ENCODE results near the gene SIRT1.

SIRT1 gene

GRCh38 chr10:67849331-67850011 lies 35.0 kb upstream of the SIRT1 start:
- Histone ChIP-seq H3K4me2 (peak overlapping the region; percentile 94), H3K9me3 (no peaks in the 10 kb centered on the region), H3K4me1 (peaks cover 11% of the 10 kb centered on the region), H3K9ac (peak overlapping the region; percentile 91), H4K20me1 (no peaks in the 10 kb centered on the region), H3K27me3 (no peaks in the 10 kb centered on the region), H3K36me3 (no peaks in the 10 kb centered on the region), H3K4me3 (peak overlapping the region; percentile 76), H3K27ac (peak overlapping the region; percentile 91)
- no peak for TF ChIP-seq Cebpa-rat (IDR thresholded peaks at IDR 0.05)

- H3K4me2 ChIP-seq: no peak overlapping the region
- no peak overlapping the region for H3K9ac ChIP-seq
- no peaks in the 10 kb centered on the region for H3K27me3 ChIP-seq
- H3K9me3 ChIP-seq: no peaks in the 10 kb centered on the region
- H3K36me3 ChIP-seq: no peaks in the 10 kb centered on the region
- H3K4me3 ChIP-seq: no peak overlapping the region
- peaks cover 11% of the 10 kb centered on the region for H3K4me1 ChIP-seq
- TF ChIP-seq Cebpa-rat (IDR thresholded peaks at IDR 0.05): no peak
- no peaks in the 10 kb centered on the region for H4K20me1 ChIP-seq
- no peak overlapping the region for H3K27ac ChIP-seq
Observed at GRCh38 chr10:67851186-67851585, 33.3 kb upstream of the SIRT1 start.

GRCh38 chr10:67852761-67853160 lies 31.7 kb upstream of the SIRT1 start:
- no peak for TF ChIP-seq Cebpa-rat (IDR thresholded peaks at IDR 0.05)
- no peak overlapping the region for H3K4me3 ChIP-seq
- H3K27ac ChIP-seq: no peak overlapping the region
- no peaks in the 10 kb centered on the region for H3K9me3 ChIP-seq
- H3K4me1 ChIP-seq: peaks cover 11% of the 10 kb centered on the region
- no peak overlapping the region for H3K4me2 ChIP-seq
- no peaks in the 10 kb centered on the region for H3K36me3 ChIP-seq
- no peak overlapping the region for H3K9ac ChIP-seq
- no peaks in the 10 kb centered on the region for H4K20me1 ChIP-seq
- H3K27me3 ChIP-seq: no peaks in the 10 kb centered on the region

- H3K4me3 ChIP-seq: no peak overlapping the region
- H4K20me1 ChIP-seq: no peaks in the 10 kb centered on the region
- H3K9me3 ChIP-seq: no peaks in the 10 kb centered on the region
- H3K4me2 ChIP-seq: no peak overlapping the region
- H3K9ac ChIP-seq: no peak overlapping the region
- peaks cover 11% of the 10 kb centered on the region for H3K4me1 ChIP-seq
- no peaks in the 10 kb centered on the region for H3K27me3 ChIP-seq
- H3K27ac ChIP-seq: no peak overlapping the region
- no peaks in the 10 kb centered on the region for H3K36me3 ChIP-seq
- no peak for TF ChIP-seq Cebpa-rat (IDR thresholded peaks at IDR 0.05)
Observed at GRCh38 chr10:67853512-67853911, 30.9 kb upstream of the SIRT1 start.

- Histone ChIP-seq H3K27ac (no peak overlapping the region), H3K4me3 (no peak overlapping the region), H3K36me3 (no peaks in the 10 kb centered on the region), H3K4me2 (no peak overlapping the region), H4K20me1 (no peaks in the 10 kb centered on the region), H3K9me3 (no peaks in the 10 kb centered on the region), H3K4me1 (no peaks in the 10 kb centered on the region), H3K27me3 (no peaks in the 10 kb centered on the region), H3K9ac (no peak overlapping the region)
- TF ChIP-seq Cebpa-rat (IDR thresholded peaks at IDR 0.05): no peak
Observed at GRCh38 chr10:67858971-67859370, 25.5 kb upstream of the SIRT1 start.

GRCh38 chr10:67861750-67862432 lies 22.6 kb upstream of the SIRT1 start:
- H3K27ac ChIP-seq: no peak overlapping the region
- H4K20me1 ChIP-seq: no peaks in the 10 kb centered on the region
- no peak for TF ChIP-seq Cebpa-rat (IDR thresholded peaks at IDR 0.05)
- no peaks in the 10 kb centered on the region for H3K9me3 ChIP-seq
- H3K9ac ChIP-seq: no peak overlapping the region
- no peak overlapping the region for H3K4me2 ChIP-seq
- no peaks in the 10 kb centered on the region for H3K27me3 ChIP-seq
- no peaks in the 10 kb centered on the region for H3K4me1 ChIP-seq
- H3K4me3 ChIP-seq: no peak overlapping the region
- H3K36me3 ChIP-seq: no peaks in the 10 kb centered on the region

- Histone ChIP-seq H3K4me1 (no peaks in the 10 kb centered on the region), H3K4me3 (no peak overlapping the region), H3K27ac (no peak overlapping the region), H3K36me3 (no peaks in the 10 kb centered on the region), H4K20me1 (no peaks in the 10 kb centered on the region), H3K9me3 (no peaks in the 10 kb centered on the region), H3K27me3 (no peaks in the 10 kb centered on the region), H3K4me2 (no peak overlapping the region), H3K9ac (no peak overlapping the region)
- no peak for TF ChIP-seq Cebpa-rat (IDR thresholded peaks at IDR 0.05)
Observed at GRCh38 chr10:67863094-67863493, 21.4 kb upstream of the SIRT1 start.

GRCh38 chr10:67864607-67865371 lies 19.7 kb upstream of the SIRT1 start:
- H3K9ac ChIP-seq: no peak overlapping the region
- H3K4me2 ChIP-seq: no peak overlapping the region
- no peaks in the 10 kb centered on the region for H3K36me3 ChIP-seq

GRCh38 chr10:67868132-67868531 lies 16.3 kb upstream of the SIRT1 start:
- H3K36me3 ChIP-seq: no peaks in the 10 kb centered on the region
- H3K4me1 ChIP-seq: no peaks in the 10 kb centered on the region
- H3K27me3 ChIP-seq: no peaks in the 10 kb centered on the region
- H3K9me3 ChIP-seq: no peaks in the 10 kb centered on the region
- H3K4me3 ChIP-seq: no peak overlapping the region
- no peak overlapping the region for H3K9ac ChIP-seq
- H3K4me2 ChIP-seq: no peak overlapping the region
- TF ChIP-seq Cebpa-rat (IDR thresholded peaks at IDR 0.05): no peak
- H3K27ac ChIP-seq: no peak overlapping the region
- H4K20me1 ChIP-seq: no peaks in the 10 kb centered on the region

More at GRCh38 chr10:67864607-67865371, 19.7 kb upstream of the SIRT1 start:
- no peaks in the 10 kb centered on the region for H3K9me3 ChIP-seq
- H3K4me3 ChIP-seq: no peak overlapping the region
- no peaks in the 10 kb centered on the region for H4K20me1 ChIP-seq
- no peak overlapping the region for H3K27ac ChIP-seq
- no peak for TF ChIP-seq Cebpa-rat (IDR thresholded peaks at IDR 0.05)
- no peaks in the 10 kb centered on the region for H3K27me3 ChIP-seq
- no peaks in the 10 kb centered on the region for H3K4me1 ChIP-seq

- Histone ChIP-seq H3K27ac (no peak overlapping the region), H3K27me3 (no peaks in the 10 kb centered on the region), H3K9ac (no peak overlapping the region), H3K9me3 (no peaks in the 10 kb centered on the region), H3K36me3 (no peaks in the 10 kb centered on the region), H3K4me3 (no peak overlapping the region), H4K20me1 (no peaks in the 10 kb centered on the region), H3K4me1 (no peaks in the 10 kb centered on the region), H3K4me2 (no peak overlapping the region)
- no peak for TF ChIP-seq Cebpa-rat (IDR thresholded peaks at IDR 0.05)
Observed at GRCh38 chr10:67869996-67870395, 14.5 kb upstream of the SIRT1 start.
